ENCODE results near the gene PCBP2.
"Not testable (repeated sequence)": the region's sequence is repeated elsewhere in the genome, so short reads cannot be mapped to it uniquely, and the experiment has no call there.

PCBP2 gene

DNA sequence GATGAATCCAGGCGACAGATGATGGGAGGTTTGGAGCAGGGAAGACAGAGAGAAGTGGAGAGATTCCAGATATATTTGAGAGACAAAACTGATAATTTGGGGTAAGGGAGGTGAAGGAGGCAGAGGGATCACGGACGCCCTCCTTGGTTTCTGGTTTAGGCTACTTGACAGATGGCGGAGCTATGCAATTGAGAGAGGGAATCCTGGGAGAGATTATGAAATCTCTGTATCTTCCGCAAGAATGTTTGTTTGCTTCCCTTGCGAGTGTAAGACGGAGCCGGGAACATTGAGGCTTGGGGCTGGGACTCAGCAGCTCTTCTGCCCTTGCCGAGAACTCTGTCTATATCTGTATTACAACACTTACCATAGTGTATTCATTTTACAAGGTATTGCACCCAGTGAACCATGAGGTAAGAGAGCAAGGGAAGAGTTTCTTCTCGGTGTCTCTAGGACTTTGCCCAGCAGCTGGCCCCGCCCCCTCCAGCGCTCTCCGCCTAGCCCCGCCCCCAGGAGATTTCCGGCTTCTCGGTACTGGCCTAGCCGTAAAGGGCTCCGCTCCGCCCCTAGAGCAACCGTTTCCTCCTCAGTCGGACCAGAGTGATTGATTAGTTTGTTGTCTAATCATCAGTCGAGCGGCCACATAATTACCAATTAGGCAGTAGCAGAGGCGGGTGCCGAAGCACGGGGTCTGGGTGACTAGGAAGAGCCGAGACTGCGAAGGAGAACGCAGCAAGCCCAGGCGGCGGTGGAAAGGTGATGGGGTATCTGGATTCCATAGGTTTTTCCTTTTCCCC lies 10.7 kb upstream of the PCBP2 start, which contains the start of gene PRR13:
Gene PRR13, plus strand, starts transcription at position 695 of the 794 bp plus-strand sequence. CDS start 981 bp downstream, outside the sequence.
- peak; percentile 99 for DNase-seq

DNA sequence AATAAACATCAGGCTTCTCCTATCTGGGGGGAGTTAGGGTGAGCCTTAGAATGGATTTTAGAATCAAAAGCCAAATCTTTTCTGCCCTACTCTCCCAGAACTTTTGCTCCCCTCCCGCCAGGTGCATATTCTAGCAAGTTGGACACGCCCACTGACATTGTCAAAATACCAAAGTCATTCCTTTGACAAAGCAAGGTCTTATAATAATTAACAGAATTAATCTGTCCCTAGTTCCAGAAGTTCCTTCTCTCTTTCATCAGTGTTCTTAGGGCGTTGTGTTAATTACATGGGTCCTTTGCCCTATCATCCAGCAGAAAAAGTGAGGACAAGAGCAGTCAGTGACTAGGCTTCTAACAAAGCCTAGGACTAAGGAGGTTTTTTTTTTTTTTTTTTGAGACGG lies 7.9 kb upstream of the PCBP2 start:
- DNase-seq, result no peak

DNA sequence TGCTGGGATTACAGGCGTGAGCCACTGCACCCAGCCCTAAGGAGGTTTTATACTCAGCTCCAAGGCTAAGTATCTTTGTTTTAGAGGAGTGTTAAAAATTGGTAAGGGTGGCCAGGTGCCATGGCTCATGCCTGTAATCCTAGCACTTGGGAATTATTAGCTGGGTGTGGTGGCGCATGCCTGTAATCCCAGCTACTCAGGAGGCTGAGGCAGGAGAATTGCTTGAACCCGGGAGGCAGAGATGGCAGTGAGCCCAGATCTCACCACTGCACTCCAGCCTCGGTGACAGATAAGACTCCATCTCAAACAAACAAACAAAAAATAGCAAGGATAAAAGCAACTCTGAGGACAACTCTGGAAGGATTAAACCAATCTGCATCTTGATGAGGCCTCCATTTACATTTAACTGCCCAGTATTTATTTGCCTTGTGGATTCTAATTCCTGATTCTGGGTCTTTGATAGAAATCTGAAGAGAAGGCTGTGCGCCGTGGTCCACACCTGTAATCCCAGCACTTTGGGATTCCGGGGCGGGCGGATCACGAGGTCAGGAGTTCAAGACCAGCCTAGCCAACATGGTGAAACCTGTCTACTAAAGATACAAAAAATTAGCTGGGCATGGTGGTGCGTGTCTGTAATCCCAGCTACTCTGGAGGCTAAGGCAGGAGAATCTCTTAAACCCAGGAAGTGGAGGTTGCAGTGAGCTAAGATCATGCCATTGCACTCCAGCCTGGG lies 7.1 kb upstream of the PCBP2 start:
- not testable (repeated sequence) for DNase-seq

DNA sequence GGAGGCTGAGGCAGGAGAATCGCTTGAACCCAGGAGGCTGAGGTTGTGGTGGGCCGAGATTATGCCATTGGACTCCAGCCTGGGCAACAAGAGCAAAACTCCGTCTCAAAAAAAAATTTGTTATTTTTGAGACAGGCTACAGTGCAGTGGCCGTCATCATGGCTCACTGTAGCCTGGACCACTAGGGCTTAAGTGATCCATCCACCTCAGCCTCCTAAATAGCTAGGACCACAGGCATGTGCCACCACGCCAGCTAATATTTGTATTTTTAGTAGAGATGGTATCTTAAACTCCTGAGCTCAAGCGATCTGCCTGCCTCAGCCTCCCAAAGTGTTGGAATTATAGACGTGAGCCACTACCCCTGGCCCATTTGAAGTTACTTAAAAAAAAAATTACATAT lies 966 bp upstream of the PCBP2 start:
- no peak for DNase-seq

DNA sequence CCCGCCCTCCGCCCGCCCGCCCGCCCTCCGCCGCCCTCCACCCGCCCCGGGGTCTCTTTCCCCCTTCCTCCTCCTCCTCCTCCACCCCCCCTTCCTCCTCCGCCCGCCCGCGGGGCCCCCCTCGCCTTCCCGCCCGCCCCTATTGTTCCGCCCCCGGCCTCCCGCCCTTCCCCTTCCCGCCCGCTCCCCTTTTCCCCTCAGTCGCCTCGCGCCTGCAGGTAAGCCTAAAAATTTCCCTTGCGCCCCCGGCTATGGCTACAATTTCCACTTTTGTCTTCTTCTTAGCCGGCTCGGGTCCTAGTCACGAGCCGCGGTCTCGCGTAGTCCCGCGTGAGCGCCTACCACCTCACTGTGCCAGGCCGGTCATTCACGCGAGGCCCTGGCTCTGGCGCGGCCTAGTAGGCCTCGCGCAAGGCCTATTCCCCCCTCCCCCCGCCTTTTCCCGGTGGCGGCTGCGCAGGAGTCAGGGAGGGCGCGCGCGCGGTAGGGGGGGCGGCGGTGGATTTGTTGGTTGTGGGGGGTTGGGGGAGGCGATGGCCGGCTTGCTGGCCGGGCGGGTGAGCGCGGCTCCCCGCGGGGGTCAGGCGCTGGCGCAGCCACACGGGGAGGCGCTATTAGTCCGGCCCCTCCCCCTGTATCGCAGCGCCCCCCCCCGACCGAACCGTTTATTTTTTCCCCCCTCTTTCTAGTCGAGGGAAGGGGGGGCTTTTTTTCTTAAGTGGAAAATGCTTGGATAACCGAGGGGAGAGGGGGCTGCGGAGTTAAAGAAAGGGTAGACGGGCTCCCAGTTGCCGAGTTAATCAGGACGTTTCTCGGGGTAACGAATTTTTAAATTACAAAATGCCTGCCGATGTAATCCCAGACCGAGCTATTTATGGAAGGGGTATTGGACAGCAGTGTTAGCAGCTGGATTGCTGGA lies 516 bp downstream of the PCBP2 start:
- peak; percentile 89 for DNase-seq

DNA sequence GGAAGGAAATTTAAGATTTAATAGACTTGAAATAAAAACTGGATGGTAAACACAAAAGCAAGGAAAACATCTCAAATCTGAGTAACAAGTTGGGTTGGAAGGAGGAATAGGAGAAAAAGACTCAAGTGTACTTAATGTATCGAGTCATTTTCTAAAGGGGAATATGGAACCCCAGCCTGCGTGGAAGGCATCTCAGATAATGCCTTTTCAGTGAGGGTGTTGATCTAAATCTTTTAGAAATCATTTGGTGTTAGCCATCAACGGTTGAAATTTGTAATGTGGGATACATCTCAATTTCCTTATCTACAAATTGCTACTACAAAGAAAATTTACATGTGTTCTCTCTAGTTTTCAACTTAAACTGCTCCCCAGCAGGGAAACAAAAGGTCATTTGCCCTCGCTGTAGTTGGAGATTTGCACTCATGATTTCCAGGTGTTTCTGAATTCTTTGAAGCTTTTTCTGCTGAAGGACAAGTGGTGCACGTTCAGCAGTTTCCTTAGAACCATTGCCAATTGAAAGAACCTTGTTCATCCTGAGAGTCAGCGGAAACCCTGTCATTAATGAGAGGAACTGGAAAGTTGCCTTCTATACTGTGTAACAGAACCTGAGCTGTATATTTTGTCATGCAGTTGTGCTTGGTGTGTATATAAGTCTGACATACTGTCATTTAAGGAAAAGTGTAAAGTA lies 2.2 kb downstream of the PCBP2 start:
- no peak for DNase-seq

DNA sequence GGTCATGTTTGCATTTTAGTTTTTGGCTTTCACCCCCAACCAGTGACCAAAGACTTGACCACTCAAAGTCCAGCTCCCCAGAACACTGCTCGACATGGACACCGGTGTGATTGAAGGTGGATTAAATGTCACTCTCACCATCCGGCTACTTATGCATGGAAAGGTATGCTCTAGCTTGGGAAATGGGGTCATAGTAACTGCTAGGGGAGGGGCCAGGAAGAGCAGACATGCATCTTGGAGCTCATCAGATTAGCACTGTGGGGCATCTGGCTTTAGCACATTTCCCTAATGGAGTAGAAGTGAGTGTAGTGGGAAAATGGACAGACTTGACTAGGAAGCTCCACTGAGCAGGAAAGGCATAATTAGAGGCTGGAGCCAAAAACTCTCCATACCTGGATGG lies 2.8 kb downstream of the PCBP2 start:
- DNase-seq, result no peak

DNA sequence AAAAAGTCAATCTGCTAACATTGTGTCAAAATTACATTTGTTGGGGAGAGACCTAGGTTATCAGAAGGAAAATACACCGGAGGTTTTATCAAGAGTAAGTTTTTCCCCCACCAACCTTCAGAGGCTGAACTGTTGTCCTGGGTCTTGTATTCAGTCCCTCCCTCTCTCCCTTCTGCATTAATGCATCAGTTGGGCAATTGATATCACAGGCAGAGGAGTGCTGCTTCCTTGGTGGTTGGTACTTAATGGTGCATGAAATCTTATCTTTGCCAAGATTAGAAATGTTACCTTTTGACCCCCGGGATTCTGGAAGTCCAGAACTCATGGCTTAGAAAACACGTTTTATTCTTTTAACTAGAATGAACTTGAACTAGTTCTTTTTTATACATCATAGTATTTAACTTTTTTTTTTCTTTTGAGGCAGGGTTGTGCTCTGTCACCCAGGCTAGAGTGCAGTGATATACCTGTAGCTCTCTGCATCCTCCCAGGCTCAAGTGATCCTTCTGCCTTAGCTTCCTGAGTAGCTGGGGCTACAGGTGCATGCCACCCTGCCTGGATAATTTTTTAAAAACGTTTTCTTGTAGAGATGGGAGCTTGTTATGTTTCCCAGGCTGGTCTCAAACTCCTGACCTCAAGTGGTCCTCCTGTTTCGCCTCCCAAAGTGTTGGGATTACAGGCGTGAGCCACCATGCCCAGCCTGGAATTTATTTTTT lies 4.9 kb downstream of the PCBP2 start:
- DNase-seq, result no peak

DNA sequence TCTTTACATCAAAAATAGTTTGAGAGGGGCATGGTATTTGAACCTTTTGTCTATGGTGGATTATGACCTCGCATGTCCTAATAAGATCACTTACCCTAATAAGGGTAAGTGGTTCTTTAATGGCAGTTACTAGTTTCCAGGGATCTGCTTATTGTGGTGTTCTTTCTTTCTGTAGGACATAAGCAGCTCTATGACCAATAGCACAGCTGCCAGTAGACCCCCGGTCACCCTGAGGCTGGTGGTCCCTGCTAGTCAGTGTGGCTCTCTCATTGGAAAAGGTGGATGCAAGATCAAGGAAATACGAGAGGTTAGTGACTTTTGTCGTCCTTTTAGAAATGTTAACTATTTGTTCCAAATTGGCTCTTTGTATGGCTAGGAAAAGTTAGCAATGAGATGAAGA lies 7.2 kb downstream of the PCBP2 start:
- no peak for DNase-seq

DNA sequence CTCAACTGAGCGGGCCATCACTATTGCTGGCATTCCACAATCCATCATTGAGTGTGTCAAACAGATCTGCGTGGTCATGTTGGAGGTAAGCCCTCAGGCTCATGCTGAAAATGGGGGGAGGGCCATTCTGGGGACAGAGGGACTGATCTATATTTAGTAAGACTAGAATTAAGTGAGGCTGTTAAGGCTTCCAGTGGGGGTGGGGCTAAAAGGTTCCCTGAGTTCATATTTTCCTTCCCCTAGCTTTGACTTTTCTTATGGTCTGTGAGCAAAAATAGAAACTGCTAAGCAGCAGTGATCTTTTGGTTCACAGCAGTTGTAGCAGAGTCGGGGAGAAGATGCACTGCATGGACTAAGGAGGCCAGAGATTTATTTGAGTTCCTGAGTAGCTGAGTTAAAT lies 9.2 kb downstream of the PCBP2 start:
- no peak for DNase-seq

DNA sequence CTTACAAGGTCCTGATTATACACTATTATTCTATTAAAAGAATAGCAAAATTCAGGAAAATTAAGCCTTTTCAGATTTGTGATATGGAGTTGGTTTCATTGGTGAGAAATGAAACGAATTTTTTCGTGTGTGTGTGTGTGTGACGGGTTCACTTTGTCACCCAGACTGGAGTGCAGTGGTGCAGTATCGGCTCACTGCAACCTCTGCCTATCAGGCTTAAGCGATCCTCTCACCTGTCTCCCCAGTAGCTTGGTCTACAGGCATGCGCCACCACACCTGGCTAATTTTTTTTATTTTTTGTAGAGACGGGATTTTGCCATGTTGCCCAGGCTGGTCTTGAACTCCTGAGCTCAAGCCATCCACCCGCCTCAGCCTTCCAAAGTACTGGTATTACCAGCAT lies 9.7 kb downstream of the PCBP2 start:
- no peak for DNase-seq

DNA sequence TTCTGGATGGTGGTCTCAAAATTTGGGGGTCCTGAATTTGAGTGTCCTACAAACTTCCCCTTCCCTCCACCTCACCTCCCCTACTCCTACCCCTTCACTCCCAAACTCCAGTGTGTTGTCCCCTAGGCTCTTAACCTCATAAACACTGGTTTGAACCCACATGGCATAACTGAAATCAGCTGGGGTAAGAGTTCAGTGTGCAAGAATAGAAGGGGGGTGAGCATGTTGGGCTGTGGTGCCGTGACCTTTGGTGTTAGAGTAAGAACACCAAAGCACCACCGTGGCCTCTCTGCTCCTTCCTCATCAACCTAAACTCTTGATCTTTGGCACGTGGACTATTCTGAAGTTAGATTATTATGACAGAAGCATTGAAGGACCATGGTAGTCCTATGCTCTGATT lies 11.0 kb downstream of the PCBP2 start:
- DNase-seq, result no peak

DNA sequence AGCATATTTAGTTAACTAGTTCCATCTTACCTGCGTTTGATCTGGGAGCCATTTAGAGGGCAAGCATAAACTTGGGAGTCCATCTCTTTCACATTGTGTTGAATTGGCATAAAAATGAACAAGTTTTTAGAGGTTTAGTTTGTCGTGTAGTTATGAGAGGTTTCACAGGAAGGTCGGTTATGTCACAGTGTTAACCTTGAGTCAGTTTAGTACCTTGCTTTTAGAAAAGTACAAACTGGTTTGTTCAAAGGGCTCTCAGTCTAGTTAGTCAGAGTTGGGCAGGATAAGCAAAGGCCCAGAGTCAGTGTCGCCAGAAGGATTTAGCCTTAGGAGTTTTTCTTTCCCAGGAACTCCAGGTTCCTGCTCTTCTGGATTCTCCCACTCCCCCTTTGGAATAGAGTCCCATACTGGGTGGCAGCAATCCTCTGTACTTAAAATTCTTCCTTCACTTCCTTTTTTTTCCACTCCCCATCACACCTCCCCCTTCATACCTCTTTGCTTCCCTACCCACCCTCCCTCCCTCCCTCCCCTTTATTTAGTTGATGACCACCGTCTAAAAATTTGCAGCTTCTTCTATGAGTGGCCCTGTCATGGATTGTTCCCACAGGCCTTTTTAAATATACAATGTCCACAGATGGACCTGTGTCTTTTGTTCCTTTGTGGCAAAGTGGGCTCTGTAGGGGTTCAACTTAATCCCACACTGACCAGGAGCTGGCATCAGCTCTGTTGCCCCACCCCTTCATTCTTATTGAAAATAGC lies 12.1 kb downstream of the PCBP2 start:
- no peak for DNase-seq

DNA sequence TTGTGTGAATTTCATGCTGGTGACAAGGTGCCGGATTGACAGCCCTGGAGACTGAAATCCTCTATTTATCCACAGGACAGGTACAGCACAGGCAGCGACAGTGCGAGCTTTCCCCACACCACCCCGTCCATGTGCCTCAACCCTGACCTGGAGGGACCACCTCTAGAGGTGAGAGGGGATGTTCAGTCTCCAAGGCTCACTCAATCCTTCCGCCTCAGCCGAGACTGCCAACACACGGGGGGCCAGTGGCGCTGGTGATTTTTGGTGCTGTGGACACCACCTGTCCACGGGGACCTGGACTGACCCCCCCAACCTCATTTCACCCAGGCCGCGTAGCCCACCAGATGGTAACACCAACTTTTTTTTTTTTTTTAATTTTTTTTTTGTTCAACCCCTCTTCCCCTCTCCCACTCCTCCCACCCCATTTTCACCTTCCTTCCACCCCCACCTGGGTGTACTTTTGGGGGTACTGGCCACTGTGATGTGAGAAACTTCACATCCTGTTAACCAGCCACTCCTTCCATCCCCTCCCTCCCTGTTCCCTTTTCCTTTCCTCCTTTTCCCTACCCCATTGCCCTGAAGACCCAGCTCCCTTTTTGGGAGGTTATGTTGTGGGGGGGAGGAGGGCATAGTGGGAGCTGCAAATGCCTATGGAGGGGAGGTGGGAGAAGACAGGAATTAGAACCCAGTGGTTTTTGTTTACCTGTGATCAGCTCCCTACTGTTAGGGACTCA lies 12.9 kb downstream of the PCBP2 start:
- DNase-seq, result no peak

DNA sequence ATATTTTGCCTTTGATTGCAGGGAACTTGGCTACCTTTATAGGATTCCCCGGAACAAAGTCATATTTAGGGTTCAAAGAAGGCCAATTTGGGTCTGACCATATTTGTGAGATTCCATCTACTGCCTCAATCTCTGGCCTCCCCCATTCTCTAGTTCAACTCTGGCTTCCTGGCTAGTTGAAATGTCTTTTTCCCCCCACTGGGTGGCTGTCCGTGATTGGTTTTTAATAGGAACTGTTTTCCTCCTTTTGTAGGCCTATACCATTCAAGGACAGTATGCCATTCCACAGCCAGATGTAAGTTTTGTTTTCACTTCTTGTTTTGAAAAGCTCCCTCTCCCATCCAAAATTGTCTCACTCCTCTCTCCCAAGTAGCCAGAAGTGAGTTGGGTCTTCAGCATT lies 13.8 kb downstream of the PCBP2 start:
- no peak for DNase-seq

DNA sequence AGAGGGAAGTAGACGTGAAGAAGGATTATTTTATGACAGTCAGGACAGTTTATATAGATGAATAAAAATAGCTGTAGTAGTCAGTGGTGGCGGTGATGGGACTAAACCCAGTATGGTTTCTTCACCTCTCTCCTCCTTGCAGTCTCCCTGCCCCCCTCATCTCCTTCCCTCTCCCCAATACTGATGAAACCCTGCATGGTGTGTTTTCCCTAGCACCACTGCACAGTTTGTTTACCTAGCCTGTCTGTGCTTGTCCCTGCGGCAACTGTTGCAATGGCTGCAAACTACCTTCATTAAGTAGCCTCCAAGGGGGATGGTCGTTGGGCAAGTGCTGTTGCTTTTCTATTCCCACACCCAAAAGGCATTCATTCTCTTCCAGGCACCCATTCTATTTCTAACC lies 14.7 kb downstream of the PCBP2 start:
- DNase-seq, result no peak

DNA sequence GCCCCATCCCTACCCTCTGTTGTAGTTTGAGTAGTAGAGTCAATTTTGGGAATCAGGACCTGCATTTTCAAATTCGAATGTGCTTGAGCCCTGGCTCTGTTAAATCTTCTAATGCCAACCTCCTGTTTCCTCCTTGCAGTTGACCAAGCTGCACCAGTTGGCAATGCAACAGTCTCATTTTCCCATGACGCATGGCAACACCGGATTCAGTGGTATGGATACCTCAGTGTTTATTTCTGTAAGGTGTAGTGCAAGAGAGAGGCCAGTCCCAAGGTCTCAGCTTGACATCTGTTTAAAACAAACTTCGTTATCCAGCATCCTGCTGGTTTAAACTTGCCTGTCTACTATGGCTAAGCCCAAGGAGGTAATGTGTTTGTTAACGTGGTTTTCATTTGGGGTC lies 15.2 kb downstream of the PCBP2 start:
- DNase-seq, result no peak

DNA sequence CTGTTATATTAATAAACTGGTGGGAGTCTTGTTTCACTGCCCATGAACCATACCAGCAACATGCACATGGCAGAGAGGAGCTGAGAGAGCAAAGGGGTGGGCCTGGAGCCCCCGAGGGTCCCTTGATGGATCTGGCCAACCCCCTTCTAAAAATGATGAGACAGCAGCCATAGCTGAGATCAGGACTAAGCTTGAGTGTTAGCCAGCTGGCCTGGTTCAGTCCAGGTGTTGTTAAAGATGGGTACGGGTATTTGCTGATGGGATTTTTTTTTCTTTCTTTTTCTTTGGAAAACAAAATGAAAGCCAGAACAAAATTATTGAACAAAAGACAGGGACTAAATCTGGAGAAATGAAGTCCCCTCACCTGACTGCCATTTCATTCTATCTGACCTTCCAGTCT lies 16.0 kb downstream of the PCBP2 start:
- DNase-seq, result no peak

DNA sequence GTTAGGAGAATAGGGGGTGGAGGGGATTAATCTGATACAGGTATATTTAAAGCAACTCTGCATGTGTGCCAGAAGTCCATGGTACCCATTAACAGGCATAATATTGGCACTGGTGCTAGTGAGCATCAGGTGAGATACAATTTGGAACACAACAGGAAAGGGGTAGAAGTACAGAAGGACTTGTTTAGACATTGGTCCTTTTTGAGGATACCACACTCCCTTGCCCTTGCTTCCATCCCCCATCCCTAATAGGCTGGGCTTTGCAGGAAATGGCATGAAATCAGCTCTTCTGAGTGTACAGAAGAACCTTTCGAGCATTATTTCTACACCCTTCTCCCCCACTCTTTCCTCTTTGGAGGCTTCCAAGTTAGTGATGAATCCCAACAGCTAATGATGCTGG lies 16.4 kb downstream of the PCBP2 start:
- DNase-seq, result no peak

DNA sequence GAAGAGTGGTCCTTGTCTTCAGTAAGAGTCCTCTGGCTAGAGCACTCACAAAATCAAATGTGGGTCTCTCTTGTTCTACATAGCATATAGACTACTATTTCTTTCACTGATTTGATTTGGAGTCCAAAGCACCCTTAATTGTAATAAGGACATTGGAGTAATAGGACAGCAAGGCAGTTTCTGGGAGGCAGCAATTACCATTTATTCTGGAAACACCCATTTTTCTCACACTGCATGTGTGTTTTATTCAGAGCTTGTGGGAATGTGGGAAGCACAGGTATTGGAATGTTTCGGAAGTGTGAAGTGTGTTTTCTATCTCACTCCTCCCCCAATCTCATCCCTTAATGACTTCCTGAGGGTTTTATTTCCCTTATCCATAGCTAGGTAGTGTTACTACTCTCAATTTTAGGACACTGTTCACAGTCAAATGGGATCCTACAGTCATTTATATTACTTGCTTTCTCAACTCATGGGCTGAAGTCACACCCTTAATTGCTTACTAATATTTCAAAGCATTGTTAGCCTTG lies 20.2 kb downstream of the PCBP2 start:
- DNase-seq, result no peak

Data from midbrain (tissue), 1 donor.